Keratinocyte (primary cell): ENCODE measurements around the gene SFMBT1. TPM values are rescaled to one million over a fixed set of nuclear protein-coding genes. Genes with fewer than 3 reads are reported as not detected.

Experiments
- DNase-seq: peaks from one replicate; pipeline ENCODE4 v3.0.0-alpha.2; 2011; ENCODE audit warnings: low read depth, missing footprints, low spot score
- FAIRE-seq: peaks from 2 replicates; lab custom pipeline; 2011; peaks lifted over from hg19 to GRCh38; lab: Jason Lieb, UNC
- H2AFZ ChIP-seq: 2 replicates; pipeline ENCODE4 v1.6.0; 2012; ENCODE audit warnings: low read length, control low read depth, inconsistent platforms; ENCODE audit not compliant: control insufficient read depth
- H3K27ac ChIP-seq: 2 replicates; pipeline ENCODE4 v1.5.1; 2011; ENCODE audit warnings: low read length; ENCODE audit not compliant: control insufficient read depth, insufficient read depth
- H3K27me3 ChIP-seq: 3 replicates; pipeline ENCODE4 v1.6.0; 2011; ENCODE audit warnings: low read length; ENCODE audit not compliant: control insufficient read depth, insufficient read depth; ENCODE audit errors: extremely low read depth
- H3K36me3 ChIP-seq, 2 experiments: 2 replicates in 1 of 2; 3 replicates in 1 of 2; pipeline ENCODE4 v1.5.1; 2011; ENCODE audit warnings: low read length in 2 of 2, mild to moderate bottlenecking in 1 of 2; ENCODE audit not compliant: control insufficient read depth in 2 of 2, insufficient read depth in 2 of 2; ENCODE audit errors: extremely low read depth in 1 of 2
- H3K4me1 ChIP-seq: 3 replicates; pipeline ENCODE4 v1.5.1; 2011; ENCODE audit warnings: low read length; ENCODE audit not compliant: control insufficient read depth, insufficient read depth; ENCODE audit errors: extremely low read depth
- H3K4me2 ChIP-seq: 3 replicates; pipeline ENCODE4 v1.6.0; 2011; ENCODE audit warnings: low read depth, low read length; ENCODE audit not compliant: control insufficient read depth, insufficient read depth; ENCODE audit errors: extremely low read depth
- H3K4me3 ChIP-seq, 3 experiments: fragments of 200-600 bp in 1 of 3; sonication (generic) in 1 of 3; 2 replicates in 2 of 3; 3 replicates in 1 of 3; pipeline ENCODE4 v1.5.1; 2011 to 2016; ENCODE audit warnings: low read length in 3 of 3, mild to moderate bottlenecking in 3 of 3, control low read depth in 2 of 3, inconsistent platforms in 1 of 3, low read depth in 1 of 3, mixed read lengths in 1 of 3, mixed run types in 1 of 3, moderate library complexity in 1 of 3; ENCODE audit not compliant: control insufficient read depth in 2 of 3, insufficient read depth in 2 of 3; ENCODE audit errors: extremely low read depth in 1 of 3
- H3K79me2 ChIP-seq: 2 replicates; pipeline ENCODE4 v1.6.0; 2012; ENCODE audit warnings: low read length; ENCODE audit not compliant: control insufficient read depth, insufficient read depth
- H3K9ac ChIP-seq: 3 replicates; pipeline ENCODE4 v1.6.0; 2011; ENCODE audit warnings: low read length; ENCODE audit not compliant: control insufficient read depth, insufficient read depth; ENCODE audit errors: extremely low read depth
- H3K9me1 ChIP-seq: 3 replicates; pipeline ENCODE4 v1.6.0; 2011; ENCODE audit warnings: low read length; ENCODE audit not compliant: control insufficient read depth, insufficient read depth; ENCODE audit errors: extremely low read depth
- H3K9me3 ChIP-seq: 2 replicates; pipeline ENCODE4 v1.5.1; 2012; ENCODE audit warnings: low read depth, low read length; ENCODE audit not compliant: control insufficient read depth
- H4K20me1 ChIP-seq: 3 replicates; pipeline ENCODE4 v1.6.0; 2011; ENCODE audit warnings: low read length; ENCODE audit not compliant: control insufficient read depth, insufficient read depth; ENCODE audit errors: extremely low read depth
- EZH2 ChIP-seq: IDR thresholded peaks from one replicate; pipeline ENCODE4 v1.6.1; 2012; ENCODE audit warnings: inconsistent platforms, mild to moderate bottlenecking, low read length, moderate library complexity
- dilution Hi-C: fragments of 300-500 bp; cut with MboI; formaldehyde crosslinking; loops from one replicate; pipeline ENCODE4 v1.7.0; 2020; ENCODE audit warnings: low sequenced_read_pairs; ENCODE audit not compliant: extremely low pct_ligation_motif_present
- polyA plus RNA-seq, 5 experiments: library from polyadenylated mRNA; depleted of rRNA in 3 of 5; stranded (reverse) in 3 of 5; stranded (forward) in 1 of 5; unstranded in 1 of 5; fragments of >200 nt; gene quantifications; 1 replicate in 1 of 5; 2 replicates in 3 of 5; 3 replicates in 1 of 5; pipeline versions ENCODE4 v1.2.1 to v1.2.3, GENCODE V29; 2011 to 2012; ENCODE audit warnings: missing spikeins in 2 of 5, low read depth in 1 of 5, low replicate concordance in 1 of 5
- TF ChIP-seq, protein P1 (sequence below), 3 experiments: IDR thresholded peaks in 1 of 3; conservative IDR thresholded peaks in 1 of 3; optimal IDR thresholded peaks in 1 of 3; 2 replicates in 2 of 3; 3 replicates in 1 of 3; pipeline versions ENCODE3 to v1.5.1; 2011; ENCODE audit warnings: low read length in 3 of 3, mild to moderate bottlenecking in 3 of 3, moderate library complexity in 2 of 3, control low read depth in 1 of 3, inconsistent platforms in 1 of 3; ENCODE audit not compliant: insufficient read depth in 2 of 3; ENCODE audit errors: extremely low read depth in 1 of 3

Gene SFMBT1
- polyA plus RNA-seq, 1 donor (not counting 4 experiments of a cell fraction or from before 2014, with no cell fraction given) = 4.1 TPM

DNA sequence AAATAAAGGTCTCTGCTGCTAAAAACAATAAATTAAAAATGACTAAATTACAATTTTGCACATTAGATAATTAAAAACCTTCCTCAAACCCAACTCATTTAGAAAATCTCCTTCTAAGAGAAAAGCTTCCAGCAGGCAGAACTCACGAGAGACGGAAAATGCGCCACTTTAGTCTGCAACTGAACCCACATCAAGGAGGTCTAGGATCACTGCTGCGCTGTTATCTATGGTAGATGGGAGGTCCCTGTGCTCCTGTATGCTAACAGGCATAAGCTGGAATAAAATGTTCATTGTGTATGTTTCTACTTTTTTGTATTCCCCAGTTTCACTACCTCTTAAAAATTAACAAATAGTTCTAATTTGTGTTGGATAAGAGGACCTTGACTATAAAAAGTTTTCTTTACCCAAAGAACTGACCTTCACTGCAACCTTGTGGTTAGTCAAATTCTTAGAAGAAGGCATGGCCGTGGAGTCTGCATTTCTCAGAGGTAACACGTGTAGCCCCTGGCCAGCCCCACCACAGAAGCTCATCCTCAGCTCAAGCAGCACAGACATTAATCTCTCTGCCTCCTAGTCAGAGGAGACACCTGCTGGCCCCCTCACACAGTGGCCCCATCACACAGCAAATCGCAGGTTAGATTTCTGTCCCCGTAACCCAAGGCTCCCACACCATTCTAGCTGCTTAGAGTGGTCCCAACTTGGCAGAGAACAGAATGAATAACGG, 170.8 kb downstream of the SFMBT1 start:
- no peak for DNase-seq
- H3K9me3 ChIP-seq = no peaks in the 10 kb centered on the region
- no peak overlapping the region for H3K27ac ChIP-seq
- peaks cover 10% of the 10 kb centered on the region for H3K4me1 ChIP-seq
- no peak for FAIRE-seq
- no peaks in the 10 kb centered on the region for H3K27me3 ChIP-seq
- TF ChIP-seq, protein P1, sequence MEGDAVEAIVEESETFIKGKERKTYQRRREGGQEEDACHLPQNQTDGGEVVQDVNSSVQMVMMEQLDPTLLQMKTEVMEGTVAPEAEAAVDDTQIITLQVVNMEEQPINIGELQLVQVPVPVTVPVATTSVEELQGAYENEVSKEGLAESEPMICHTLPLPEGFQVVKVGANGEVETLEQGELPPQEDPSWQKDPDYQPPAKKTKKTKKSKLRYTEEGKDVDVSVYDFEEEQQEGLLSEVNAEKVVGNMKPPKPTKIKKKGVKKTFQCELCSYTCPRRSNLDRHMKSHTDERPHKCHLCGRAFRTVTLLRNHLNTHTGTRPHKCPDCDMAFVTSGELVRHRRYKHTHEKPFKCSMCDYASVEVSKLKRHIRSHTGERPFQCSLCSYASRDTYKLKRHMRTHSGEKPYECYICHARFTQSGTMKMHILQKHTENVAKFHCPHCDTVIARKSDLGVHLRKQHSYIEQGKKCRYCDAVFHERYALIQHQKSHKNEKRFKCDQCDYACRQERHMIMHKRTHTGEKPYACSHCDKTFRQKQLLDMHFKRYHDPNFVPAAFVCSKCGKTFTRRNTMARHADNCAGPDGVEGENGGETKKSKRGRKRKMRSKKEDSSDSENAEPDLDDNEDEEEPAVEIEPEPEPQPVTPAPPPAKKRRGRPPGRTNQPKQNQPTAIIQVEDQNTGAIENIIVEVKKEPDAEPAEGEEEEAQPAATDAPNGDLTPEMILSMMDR (optimal IDR thresholded peaks at IDR 0.05 in 1 of 3, IDR thresholded peaks at IDR 0.05 in 1 of 3, conservative IDR thresholded peaks at IDR 0.05 in 1 of 3; ENCODE audit: extremely low read depth in 1 of 3, insufficient read depth in 2 of 3, low read length in 3 of 3) = no peak
- TF ChIP-seq EZH2 = no peak
- H3K4me2 ChIP-seq = no peak overlapping the region
- H3K9me1 ChIP-seq = no peaks in the 10 kb centered on the region
- H2AFZ ChIP-seq = no peak overlapping the region
- H3K4me3 ChIP-seq = no peak overlapping the region
- dilution Hi-C loops = no loop called here
- H3K9ac ChIP-seq = no peak overlapping the region
- no peaks in the 10 kb centered on the region for H3K79me2 ChIP-seq
- no peaks in the 10 kb centered on the region for H3K36me3 ChIP-seq
- H4K20me1 ChIP-seq = peaks cover 2% of the 10 kb centered on the region

DNA sequence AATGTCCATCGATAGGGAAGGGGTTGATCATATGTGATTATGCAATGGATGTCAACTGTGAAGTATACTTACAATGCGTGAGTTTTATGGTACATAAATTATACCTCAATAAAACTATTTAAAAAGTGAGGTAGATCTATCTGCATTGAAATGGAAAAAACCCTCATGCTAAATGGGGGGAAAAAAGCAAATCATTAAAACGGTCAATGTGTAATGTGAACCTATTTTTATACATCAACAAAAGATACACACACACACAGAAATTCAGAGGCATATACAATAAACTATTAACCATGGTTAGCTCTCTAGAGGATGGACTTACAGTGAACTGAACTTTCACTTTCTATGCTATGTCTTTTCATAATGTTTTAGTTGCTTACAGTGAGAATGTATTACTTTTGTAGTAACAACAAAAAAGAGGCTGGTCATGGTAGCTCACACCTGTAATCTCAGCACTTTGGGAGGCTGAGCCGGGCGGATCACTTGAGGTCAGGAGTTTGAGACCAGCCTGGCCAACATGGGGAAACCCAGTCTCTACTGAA, 171.6 kb downstream of the SFMBT1 start:
- no peak for DNase-seq

More for the DNA sequence above, 171.6 kb downstream of the SFMBT1 start:
- H3K4me3 ChIP-seq = no peak overlapping the region
- dilution Hi-C loops = no loop called here
- H3K36me3 ChIP-seq = no peaks in the 10 kb centered on the region
- no peaks in the 10 kb centered on the region for H3K9me3 ChIP-seq
- H3K4me1 ChIP-seq = peaks cover 10% of the 10 kb centered on the region
- TF ChIP-seq EZH2 = no peak
- TF ChIP-seq, protein P1 (optimal IDR thresholded peaks at IDR 0.05 in 1 of 3, IDR thresholded peaks at IDR 0.05 in 1 of 3, conservative IDR thresholded peaks at IDR 0.05 in 1 of 3; ENCODE audit: extremely low read depth in 1 of 3, insufficient read depth in 2 of 3, low read length in 3 of 3) = no peak
- no peak overlapping the region for H3K27ac ChIP-seq
- H3K9ac ChIP-seq = no peak overlapping the region
- H3K9me1 ChIP-seq = no peaks in the 10 kb centered on the region
- no peak for FAIRE-seq
- peaks cover 2% of the 10 kb centered on the region for H4K20me1 ChIP-seq
- H3K4me2 ChIP-seq = peak overlapping the region; percentile 11
- no peaks in the 10 kb centered on the region for H3K27me3 ChIP-seq
- no peak overlapping the region for H2AFZ ChIP-seq
- H3K79me2 ChIP-seq = no peaks in the 10 kb centered on the region
